Right lobe of liver (tissue), 6 donors: ENCODE data around the gene SSTR5. TPM values are rescaled to one million over a fixed set of nuclear protein-coding genes. Genes with fewer than 3 reads are reported as not detected.

Experiments used
- ATAC-seq, 4 donors: fragments of 200-7000 bp; cut with Tn5 transposase; one replicate each; pipeline ENCODE4 v1.9.1; 2020; ENCODE audit warnings: mild to moderate bottlenecking in 4 of 4, moderate library complexity in 4 of 4
- DNase-seq, 3 donors: peaks; one replicate each; pipeline ENCODE4 v3.0.0-alpha.2; 2020
- H3K27ac ChIP-seq, 3 donors: fragments of 200-600 bp; one replicate each; pipeline ENCODE4 v1.8.0; 2022
- H3K27me3 ChIP-seq, 2 donors: fragments of 200-600 bp; one replicate each; pipeline ENCODE4 v1.8.0; 2022
- H3K36me3 ChIP-seq, 4 donors: fragments of 200-600 bp; sonication (generic) in 1 of 4; one replicate each; pipeline versions ENCODE4 v1.5.1 to v1.8.0; 2017 to 2022; ENCODE audit warnings: control low read depth in 1 of 4
- H3K4me1 ChIP-seq, 4 donors: fragments of 200-600 bp; sonication (generic) in 1 of 4; one replicate each; pipeline versions ENCODE4 v1.5.1 to v1.8.0; 2017 to 2022; ENCODE audit warnings: control low read depth in 1 of 4
- H3K4me3 ChIP-seq, 3 donors: fragments of 200-600 bp; one replicate each; pipeline ENCODE4 v1.8.0; 2022
- H3K9me3 ChIP-seq, 4 donors: fragments of 200-600 bp; sonication (generic) in 1 of 4; one replicate each; pipeline versions ENCODE4 v1.5.1 to v1.8.0; 2017 to 2022; ENCODE audit warnings: control low read depth in 1 of 4
- POLR2A ChIP-seq: fragments of 450-650 bp; IDR thresholded peaks from one replicate; pipeline ENCODE4 v1.6.1; 2017; ENCODE audit warnings: antibody characterized with exemption, mild to moderate bottlenecking
- WGBS: methylation state at CpG from one replicate; pipeline ENCODE4 v1.1.6; 2018; ENCODE audit warnings: low coverage, low lambda C conversion rate; ENCODE audit not compliant: insufficient coverage; ENCODE audit errors: missing lambda C conversion rate; 5-methylcytosine and 5-hydroxymethylcytosine counted together
- intact Hi-C, 2 donors: fragments of 100-400 bp; cut with DNase I; formaldehyde crosslinking; loops; one replicate each; pipeline versions ENCODE4 v1.11.2 to v1.14.1; 2022
- total RNA-seq, 6 experiments: library from RNA; depleted of rRNA in 2 of 6; stranded (reverse); fragments of >200 nt in 2 of 6; fragmentation: NEBNext Ultra II Directional in 3 of 6; extraction: Animal tissue kit (Norgen Biotek cat#: 25700) in 3 of 6; gene quantifications; one replicate each; pipeline versions ENCODE4 v1.1.0 to v1.2.4, GENCODE V29; 2016 to 2023
- TF ChIP-seq, protein P1 (sequence below), 4 donors: fragments of 200-600 bp in 3 of 4; fragments of 450-650 bp in 1 of 4; IDR thresholded peaks; one replicate each; pipeline versions ENCODE4 v1.5.1 to v1.8.0; 2016 to 2022; ENCODE audit warnings: antibody characterized with exemption in 4 of 4, mild to moderate bottlenecking in 2 of 4
- donor health status: DM: no; HTN: yes; CAD: no.
- donor health status: DM: no; HTN: no; CAD: no.
- donor health status: DM: no; HTN: no; CAD: no.
- donor health status: DM: no; HTN: yes; CAD: no.
- donor health status: DM: no; HTN: yes; CAD: no.

The SSTR5 gene
- total RNA-seq, 6 experiments from 2014 or later: not detected

GRCh38 chr16:1026784-1027500 lies 45.6 kb upstream of the SSTR5 start:
- Histone ChIP-seq H3K27ac (no peak overlapping the region), H3K4me3 (no peak overlapping the region), H3K36me3 (no peaks in the 10 kb centered on the region), H3K27me3 (no peaks in the 10 kb centered on the region), H3K9me3 (no peaks in the 10 kb centered on the region), H3K4me1 (no peaks in the 10 kb centered on the region)
- DNase-seq (no peak), ATAC-seq (peak in 1 of 4 donors; percentile 27)
- WGBS: 64% methylated on average over 9 of the region's 27 CpGs
- intact Hi-C loops: no loop called here
- no peak for TF ChIP-seq POLR2A
- TF ChIP-seq, protein P1, sequence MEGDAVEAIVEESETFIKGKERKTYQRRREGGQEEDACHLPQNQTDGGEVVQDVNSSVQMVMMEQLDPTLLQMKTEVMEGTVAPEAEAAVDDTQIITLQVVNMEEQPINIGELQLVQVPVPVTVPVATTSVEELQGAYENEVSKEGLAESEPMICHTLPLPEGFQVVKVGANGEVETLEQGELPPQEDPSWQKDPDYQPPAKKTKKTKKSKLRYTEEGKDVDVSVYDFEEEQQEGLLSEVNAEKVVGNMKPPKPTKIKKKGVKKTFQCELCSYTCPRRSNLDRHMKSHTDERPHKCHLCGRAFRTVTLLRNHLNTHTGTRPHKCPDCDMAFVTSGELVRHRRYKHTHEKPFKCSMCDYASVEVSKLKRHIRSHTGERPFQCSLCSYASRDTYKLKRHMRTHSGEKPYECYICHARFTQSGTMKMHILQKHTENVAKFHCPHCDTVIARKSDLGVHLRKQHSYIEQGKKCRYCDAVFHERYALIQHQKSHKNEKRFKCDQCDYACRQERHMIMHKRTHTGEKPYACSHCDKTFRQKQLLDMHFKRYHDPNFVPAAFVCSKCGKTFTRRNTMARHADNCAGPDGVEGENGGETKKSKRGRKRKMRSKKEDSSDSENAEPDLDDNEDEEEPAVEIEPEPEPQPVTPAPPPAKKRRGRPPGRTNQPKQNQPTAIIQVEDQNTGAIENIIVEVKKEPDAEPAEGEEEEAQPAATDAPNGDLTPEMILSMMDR (IDR thresholded peaks at IDR 0.05): no peak

GRCh38 chr16:1027501-1027815 lies 45.1 kb upstream of the SSTR5 start:
- intact Hi-C loops: no loop called here
- Histone ChIP-seq H3K4me1 (no peaks in the 10 kb centered on the region), H3K27ac (no peak overlapping the region), H3K27me3 (no peaks in the 10 kb centered on the region), H3K9me3 (no peaks in the 10 kb centered on the region), H3K36me3 (no peaks in the 10 kb centered on the region), H3K4me3 (no peak overlapping the region)
- ATAC-seq: no peak
- TF ChIP-seq POLR2A: no peak
- TF ChIP-seq, protein P1 (IDR thresholded peaks at IDR 0.05): no peak
- WGBS: 87% methylated on average over 15 of the region's 22 CpGs
- DNase-seq: no peak

GRCh38 chr16:1028056-1028455 lies 44.5 kb upstream of the SSTR5 start:
- intact Hi-C loops: no loop called here
- Histone ChIP-seq H3K4me3 (no peak overlapping the region), H3K36me3 (no peaks in the 10 kb centered on the region), H3K9me3 (no peaks in the 10 kb centered on the region), H3K27ac (no peak overlapping the region), H3K4me1 (no peaks in the 10 kb centered on the region), H3K27me3 (no peaks in the 10 kb centered on the region)
- 20% methylated on average over 2 of the region's 15 CpGs for WGBS
- no peak for TF ChIP-seq POLR2A
- TF ChIP-seq, protein P1 (IDR thresholded peaks at IDR 0.05): no peak
- DNase-seq: no peak
- no peak for ATAC-seq

DNA sequence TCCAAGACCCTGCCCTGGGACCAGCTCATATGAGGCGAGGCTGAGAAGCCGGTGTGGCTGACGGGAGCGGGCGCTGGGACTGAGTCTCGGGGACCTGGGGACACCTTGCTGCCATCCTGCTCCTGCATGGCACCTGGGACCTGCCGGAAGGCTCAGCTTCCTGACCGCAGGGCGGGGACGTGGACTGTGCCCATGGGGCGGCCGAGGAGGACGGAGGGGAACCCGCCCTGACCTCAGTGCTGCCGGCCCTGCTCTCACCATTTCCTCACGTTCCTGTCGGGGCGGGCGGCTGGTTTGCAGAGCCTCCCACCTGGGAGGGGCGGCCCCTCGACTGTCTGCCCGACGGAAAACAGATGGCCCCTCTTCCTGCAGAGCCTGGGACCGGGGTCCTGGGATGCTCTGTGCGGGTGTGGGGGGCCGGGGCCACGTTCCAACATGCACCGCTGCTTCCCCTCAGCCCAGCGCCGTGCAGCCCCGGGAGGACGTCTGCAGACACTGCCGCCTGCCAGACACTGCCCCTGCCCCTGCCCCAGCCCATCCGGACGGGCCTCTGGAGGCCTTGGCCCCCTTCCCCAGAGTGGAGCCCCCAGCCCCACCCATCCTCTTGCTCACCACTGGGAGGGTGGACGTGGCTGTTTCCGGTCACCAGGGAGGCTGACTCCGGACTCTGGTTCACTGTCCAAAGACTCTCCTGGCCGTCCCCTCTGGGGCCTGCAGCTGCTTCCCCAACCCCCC lies 43.9 kb upstream of the SSTR5 start:
- TF ChIP-seq, protein P1 (IDR thresholded peaks at IDR 0.05): no peak
- no peak for TF ChIP-seq POLR2A
- Histone ChIP-seq H3K9me3 (no peaks in the 10 kb centered on the region), H3K27me3 (no peaks in the 10 kb centered on the region), H3K36me3 (no peaks in the 10 kb centered on the region), H3K4me3 (no peak overlapping the region), H3K4me1 (no peaks in the 10 kb centered on the region), H3K27ac (no peak overlapping the region)
- DNase-seq (no peak), ATAC-seq (no peak)
- intact Hi-C loops: no loop called here
- WGBS: 26% methylated on average over 7 of the region's 39 CpGs
